HL-60 (cell line): Measurements from ENCODE around the gene SPAAR.

ENCODE experiments used
- DNase-seq, 2 experiments: peaks; one replicate each; pipeline ENCODE4 v3.0.0-alpha.2; 2010 to 2020; ENCODE audit warnings: low read depth in 1 of 2, low spot score in 1 of 2
- H3K27ac ChIP-seq: fragments of 250-450 bp; sonication (Bioruptor Pico); replicated peaks from 2 replicates; pipeline ENCODE4 v1.5.1; 2020; ENCODE audit warnings: mild to moderate bottlenecking, moderate library complexity
- H3K27me3 ChIP-seq: fragments of 250-450 bp; sonication (Bioruptor Pico); 2 replicates; pipeline ENCODE4 v1.5.1; 2021; ENCODE audit warnings: mild to moderate bottlenecking, moderate library complexity; ENCODE audit not compliant: insufficient read depth, poor library complexity, severe bottlenecking
- H3K4me3 ChIP-seq: replicated peaks from 2 replicates; pipeline ENCODE4 v1.5.1; 2011; ENCODE audit warnings: mild to moderate bottlenecking, control low read depth, low read length; ENCODE audit not compliant: insufficient read depth
- GABPA ChIP-seq: IDR thresholded peaks from 2 replicates; pipeline ENCODE4 v1.6.1; 2012; ENCODE audit warnings: low read depth
- POLR2AphosphoS5 ChIP-seq: IDR thresholded peaks from 2 replicates; pipeline ENCODE4 v1.6.1; 2012; ENCODE audit warnings: low read depth
- SPI1 ChIP-seq: IDR thresholded peaks from 2 replicates; pipeline ENCODE4 v1.6.1; 2012; ENCODE audit warnings: low read depth, mild to moderate bottlenecking, borderline replicate concordance
- TF ChIP-seq, protein P1 (sequence below): IDR thresholded peaks from 2 replicates; pipeline ENCODE4 v1.6.1; 2012; ENCODE audit warnings: low read depth; ENCODE audit not compliant: insufficient replicate concordance
- TF ChIP-seq, protein P2 (sequence below): IDR thresholded peaks from one replicate; pipeline ENCODE4 v1.5.1; 2011; ENCODE audit warnings: low read length, control low read depth, inconsistent platforms; ENCODE audit not compliant: insufficient read depth

SPAAR gene

DNA sequence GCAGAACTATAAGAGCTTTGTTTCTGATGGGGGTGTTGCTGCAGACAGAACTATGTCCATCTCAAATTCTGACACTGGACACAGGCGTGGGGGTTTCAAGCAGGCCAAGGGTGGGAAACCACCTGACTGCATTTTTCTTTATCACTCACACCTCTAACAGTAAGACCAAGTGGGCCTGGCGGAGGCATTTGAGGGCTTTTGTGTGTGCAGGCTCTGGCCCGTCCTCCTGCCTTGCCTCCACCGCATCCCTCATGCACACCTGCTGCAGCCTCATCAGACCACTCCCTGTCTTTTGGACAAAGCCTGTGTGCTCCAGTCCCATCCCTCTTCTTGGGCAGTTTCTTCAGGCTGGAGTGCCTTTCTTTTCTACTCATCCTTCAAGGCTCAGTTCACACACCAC lies 47.0 kb upstream of the SPAAR start:
- Histone ChIP-seq H3K4me3 (no peak overlapping the region), H3K27ac (no peak overlapping the region), H3K27me3 (peaks cover 15% of the 10 kb centered on the region)
- TF ChIP-seq POLR2AphosphoS5 (no peak), SPI1 (no peak), GABPA (no peak)
- TF ChIP-seq, protein P1, sequence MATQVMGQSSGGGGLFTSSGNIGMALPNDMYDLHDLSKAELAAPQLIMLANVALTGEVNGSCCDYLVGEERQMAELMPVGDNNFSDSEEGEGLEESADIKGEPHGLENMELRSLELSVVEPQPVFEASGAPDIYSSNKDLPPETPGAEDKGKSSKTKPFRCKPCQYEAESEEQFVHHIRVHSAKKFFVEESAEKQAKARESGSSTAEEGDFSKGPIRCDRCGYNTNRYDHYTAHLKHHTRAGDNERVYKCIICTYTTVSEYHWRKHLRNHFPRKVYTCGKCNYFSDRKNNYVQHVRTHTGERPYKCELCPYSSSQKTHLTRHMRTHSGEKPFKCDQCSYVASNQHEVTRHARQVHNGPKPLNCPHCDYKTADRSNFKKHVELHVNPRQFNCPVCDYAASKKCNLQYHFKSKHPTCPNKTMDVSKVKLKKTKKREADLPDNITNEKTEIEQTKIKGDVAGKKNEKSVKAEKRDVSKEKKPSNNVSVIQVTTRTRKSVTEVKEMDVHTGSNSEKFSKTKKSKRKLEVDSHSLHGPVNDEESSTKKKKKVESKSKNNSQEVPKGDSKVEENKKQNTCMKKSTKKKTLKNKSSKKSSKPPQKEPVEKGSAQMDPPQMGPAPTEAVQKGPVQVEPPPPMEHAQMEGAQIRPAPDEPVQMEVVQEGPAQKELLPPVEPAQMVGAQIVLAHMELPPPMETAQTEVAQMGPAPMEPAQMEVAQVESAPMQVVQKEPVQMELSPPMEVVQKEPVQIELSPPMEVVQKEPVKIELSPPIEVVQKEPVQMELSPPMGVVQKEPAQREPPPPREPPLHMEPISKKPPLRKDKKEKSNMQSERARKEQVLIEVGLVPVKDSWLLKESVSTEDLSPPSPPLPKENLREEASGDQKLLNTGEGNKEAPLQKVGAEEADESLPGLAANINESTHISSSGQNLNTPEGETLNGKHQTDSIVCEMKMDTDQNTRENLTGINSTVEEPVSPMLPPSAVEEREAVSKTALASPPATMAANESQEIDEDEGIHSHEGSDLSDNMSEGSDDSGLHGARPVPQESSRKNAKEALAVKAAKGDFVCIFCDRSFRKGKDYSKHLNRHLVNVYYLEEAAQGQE = no peak
- TF ChIP-seq, protein P2, sequence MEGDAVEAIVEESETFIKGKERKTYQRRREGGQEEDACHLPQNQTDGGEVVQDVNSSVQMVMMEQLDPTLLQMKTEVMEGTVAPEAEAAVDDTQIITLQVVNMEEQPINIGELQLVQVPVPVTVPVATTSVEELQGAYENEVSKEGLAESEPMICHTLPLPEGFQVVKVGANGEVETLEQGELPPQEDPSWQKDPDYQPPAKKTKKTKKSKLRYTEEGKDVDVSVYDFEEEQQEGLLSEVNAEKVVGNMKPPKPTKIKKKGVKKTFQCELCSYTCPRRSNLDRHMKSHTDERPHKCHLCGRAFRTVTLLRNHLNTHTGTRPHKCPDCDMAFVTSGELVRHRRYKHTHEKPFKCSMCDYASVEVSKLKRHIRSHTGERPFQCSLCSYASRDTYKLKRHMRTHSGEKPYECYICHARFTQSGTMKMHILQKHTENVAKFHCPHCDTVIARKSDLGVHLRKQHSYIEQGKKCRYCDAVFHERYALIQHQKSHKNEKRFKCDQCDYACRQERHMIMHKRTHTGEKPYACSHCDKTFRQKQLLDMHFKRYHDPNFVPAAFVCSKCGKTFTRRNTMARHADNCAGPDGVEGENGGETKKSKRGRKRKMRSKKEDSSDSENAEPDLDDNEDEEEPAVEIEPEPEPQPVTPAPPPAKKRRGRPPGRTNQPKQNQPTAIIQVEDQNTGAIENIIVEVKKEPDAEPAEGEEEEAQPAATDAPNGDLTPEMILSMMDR = no peak
- no peak for DNase-seq

- no peak for DNase-seq
- no peak for TF ChIP-seq POLR2AphosphoS5
- no peak for TF ChIP-seq SPI1
- TF ChIP-seq, protein P2 = no peak
- TF ChIP-seq, protein P1 = no peak
- no peak for TF ChIP-seq GABPA
- Histone ChIP-seq H3K27me3 (peaks cover 15% of the 10 kb centered on the region), H3K27ac (no peak overlapping the region), H3K4me3 (no peak overlapping the region)
These were observed 45.7 kb upstream of the SPAAR start for GRCh38 chr9:35863583-35863982.

DNA sequence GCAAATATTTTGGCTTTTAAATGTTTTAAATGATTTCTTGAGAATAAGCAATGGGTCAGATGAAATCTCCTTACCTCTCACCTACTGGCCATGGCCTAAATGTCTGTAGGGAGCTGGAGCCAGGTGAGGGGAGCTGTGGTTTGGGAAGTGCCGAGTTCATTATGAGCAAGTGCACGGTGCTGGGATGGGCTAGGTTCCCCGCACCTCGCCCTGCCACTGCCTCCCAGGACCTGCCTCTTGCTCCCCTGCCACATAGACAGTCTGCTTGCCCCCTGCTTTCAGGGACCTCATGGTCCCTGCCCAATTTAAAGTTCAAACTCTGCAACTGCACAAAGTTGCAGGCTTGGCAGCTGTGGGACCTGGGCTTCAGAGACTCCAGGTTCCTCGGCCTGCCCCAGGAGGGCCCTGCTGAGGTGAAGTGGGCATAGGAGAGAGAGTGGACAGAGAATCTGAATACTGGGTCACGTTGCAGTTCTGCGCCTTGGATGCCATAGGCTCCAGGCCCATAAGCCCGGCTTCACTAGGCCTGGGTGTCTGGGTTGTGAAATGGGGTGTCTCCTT lies 44.5 kb upstream of the SPAAR start:
- H3K27me3 ChIP-seq = peaks cover 15% of the 10 kb centered on the region
- no peak for DNase-seq
- no peak overlapping the region for H3K4me3 ChIP-seq
- TF ChIP-seq, protein P2 = no peak
- TF ChIP-seq SPI1 (no peak), GABPA (no peak), POLR2AphosphoS5 (no peak)
- TF ChIP-seq, protein P1 = no peak
- no peak overlapping the region for H3K27ac ChIP-seq
